Activated B cell treated with CpG ODN at 0.5 μM for 24 hours (primary cell): ENCODE results near the gene HIPK1. TPM values are rescaled to one million over a fixed set of nuclear protein-coding genes. Genes with fewer than 3 reads are reported as not detected.

ENCODE experiments used
- ATAC-seq: fragments of 200-7000 bp; cut with Tn5 transposase; one replicate; pipeline ENCODE4 v1.10.0; 2021; ENCODE audit warnings: low read depth, mild to moderate bottlenecking, moderate library complexity
- CTCF ChIA-PET: fragments of 350-600 bp; sonication (Branson Sonifier 250); formaldehyde crosslinking; loops from one replicate; lab custom pipeline; 2021; ENCODE audit warnings: antibody characterized with exemption; lab: Charles Lee
- POLR2A ChIA-PET: fragments of 350-600 bp; sonication (Branson Sonifier 250); formaldehyde crosslinking; loops from one replicate; lab custom pipeline; 2021; ENCODE audit warnings: antibody characterized with exemption; lab: Charles Lee
- DNase-seq: peaks from one replicate; pipeline ENCODE4 v3.0.0; 2022
- H3K27ac Mint-ChIP-seq: one replicate; pipeline ENCODE4 v1.8.0; 2020; ENCODE audit warnings: mixed read lengths
- H3K27me3 Mint-ChIP-seq: one replicate; pipeline ENCODE4 v1.8.0; 2021; ENCODE audit warnings: mixed read lengths
- H3K36me3 Mint-ChIP-seq: one replicate; pipeline ENCODE4 v1.8.0; 2021; ENCODE audit warnings: low read depth, mixed read lengths
- H3K4me1 Mint-ChIP-seq: one replicate; pipeline ENCODE4 v1.8.0; 2021; ENCODE audit warnings: mixed read lengths
- H3K4me3 Mint-ChIP-seq: one replicate; pipeline ENCODE4 v1.8.0; 2020; ENCODE audit warnings: mild to moderate bottlenecking, mixed read lengths
- H3K9me3 Mint-ChIP-seq: one replicate; pipeline ENCODE4 v1.8.0; 2020; ENCODE audit warnings: mixed read lengths
- CTCF ChIP-seq: fragments of 200-600 bp; IDR thresholded peaks from one replicate; pipeline ENCODE4 v1.8.0; 2022; ENCODE audit warnings: antibody characterized with exemption, mild to moderate bottlenecking
- intact Hi-C: fragments of 100-400 bp; cut with micrococcal nuclease; formaldehyde crosslinking; loops from one replicate; pipeline ENCODE4 v1.15.1; 2024
- total RNA-seq: library from RNA; stranded (reverse); gene quantifications from 2 replicates; pipeline ENCODE4 v1.2.3, GENCODE V29; 2022

The HIPK1 gene
- total RNA-seq, 1 donor from 2014 or later: 39.0 TPM

GRCh38 chr1:113978863-113979702 is 50.0 kb downstream of the HIPK1 start, which contains the start of gene OLFML3:
TSS of gene OLFML3 (plus strand) at chr1:113979474. CDS start at chr1:113979517, 43 bp downstream.
- no peak within 1 kb of the TSS for H3K4me3 Mint-ChIP-seq
- H3K36me3 Mint-ChIP-seq: peaks cover 19% of the 10 kb centered on the region
- ChIA-PET CTCF (interaction anchor here (0.7 to 2.2 kb wide), 6 partner anchors 304 to 1264 kb away, joined by 3 to 15 read pairs (median 4); partner anchors contain the start of gene PPM1J), POLR2A (interaction anchor here (0.6 kb wide), 1 partner anchor 53 kb away, joined by 3 read pairs; no protein-coding TSS in a partner anchor)
- no peak for TF ChIP-seq CTCF
- intact Hi-C loops: loop anchor here (1.0 kb wide), 4 partner anchors 144 to 1073 kb away; no protein-coding TSS in a partner anchor
- DNase-seq: no peak
- peaks cover 14% of the 10 kb centered on the region for H3K4me1 Mint-ChIP-seq
- H3K27me3 Mint-ChIP-seq: no peaks in the 10 kb centered on the region
- no peak for ATAC-seq
- no peaks in the 10 kb centered on the region for H3K9me3 Mint-ChIP-seq
- no peak within 1 kb of the TSS for H3K27ac Mint-ChIP-seq

GRCh38 chr1:113980110-113980509 is 51.0 kb downstream of the HIPK1 start:
- no peak overlapping the region for H3K27ac Mint-ChIP-seq
- H3K27me3 Mint-ChIP-seq: no peaks in the 10 kb centered on the region
- H3K4me3 Mint-ChIP-seq: no peak overlapping the region
- H3K4me1 Mint-ChIP-seq: peaks cover 14% of the 10 kb centered on the region
- ChIA-PET POLR2A (no interaction called here), CTCF (interaction anchor here (2.2 kb wide), 1 partner anchor 303 kb away, joined by 15 read pairs; no protein-coding TSS in a partner anchor)
- intact Hi-C loops: no loop called here
- DNase-seq (no peak), ATAC-seq (no peak)
- no peaks in the 10 kb centered on the region for H3K9me3 Mint-ChIP-seq
- no peak for TF ChIP-seq CTCF
- peaks cover 10% of the 10 kb centered on the region for H3K36me3 Mint-ChIP-seq

GRCh38 chr1:113981962-113982931 is 53.1 kb downstream of the HIPK1 start:
- no peak overlapping the region for H3K4me3 Mint-ChIP-seq
- H3K4me1 Mint-ChIP-seq: peaks cover 8% of the 10 kb centered on the region
- ChIA-PET CTCF (no interaction called here), POLR2A (no interaction called here)
- H3K27me3 Mint-ChIP-seq: no peaks in the 10 kb centered on the region
- no peaks in the 10 kb centered on the region for H3K9me3 Mint-ChIP-seq
- TF ChIP-seq CTCF: no peak
- ATAC-seq (no peak), DNase-seq (no peak)
- intact Hi-C loops: no loop called here
- no peak overlapping the region for H3K27ac Mint-ChIP-seq
- H3K36me3 Mint-ChIP-seq: no peaks in the 10 kb centered on the region

- Mint-ChIP-seq H3K4me3 (no peak overlapping the region), H3K36me3 (no peaks in the 10 kb centered on the region), H3K27me3 (no peaks in the 10 kb centered on the region), H3K9me3 (no peaks in the 10 kb centered on the region), H3K27ac (no peak overlapping the region), H3K4me1 (peaks cover 8% of the 10 kb centered on the region)
- intact Hi-C loops: no loop called here
- ChIA-PET POLR2A (no interaction called here), CTCF (no interaction called here)
- DNase-seq: no peak
- TF ChIP-seq CTCF: no peak
- no peak for ATAC-seq
Measured at GRCh38 chr1:113982949-113983348, 53.8 kb downstream of the HIPK1 start.
